Fibroblast of lung (primary cell): ENCODE measurements around the gene PKNOX2.

Source experiments
- CTCF ChIP-seq, 2 donors: IDR thresholded peaks in 1 of 2; conservative IDR thresholded peaks in 1 of 2; 1 replicate in 1 of 2; 2 replicates in 1 of 2; pipeline ENCODE4 v1.5.1; 2011 to 2012; ENCODE audit warnings: low read length in 2 of 2, control low read depth in 1 of 2, inconsistent platforms in 1 of 2, low read depth in 1 of 2, mild to moderate bottlenecking in 1 of 2
- EZH2 ChIP-seq: IDR thresholded peaks from 2 replicates; pipeline ENCODE4 v1.5.1; 2012; ENCODE audit warnings: low read length, control low read depth, mild to moderate bottlenecking; ENCODE audit errors: missing control alignments

GRCh38 chr11:125157953-125158680, 6.4 kb upstream of the PKNOX2 start:
- TF ChIP-seq EZH2 (no peak), CTCF (conservative IDR thresholded peaks at IDR 0.05 in 1 of 2, IDR thresholded peaks at IDR 0.05 in 1 of 2; ENCODE audit: low read depth in 1 of 2, low read length in 2 of 2) (no peak)
